Measurements from ENCODE around the gene MYH14. TPM values are rescaled to one million over a fixed set of nuclear protein-coding genes. Genes with fewer than 3 reads are reported as not detected.

MYH14 gene
- total and polyA plus RNA-seq, 2 donors (not counting 1 experiment from before 2014, with no cell fraction given), result not detected

- no peak overlapping the region for H3K9ac ChIP-seq (ENCODE audit: insufficient read depth, low read length)
- TF ChIP-seq CTCF (conservative IDR thresholded peaks at IDR 0.05 in 1 of 2, IDR thresholded peaks at IDR 0.05 in 1 of 2; ENCODE audit: low read depth in 1 of 2, low read length in 2 of 2) (no peak), EZH2 (IDR thresholded peaks at IDR 0.05; ENCODE audit: low read length, missing control alignments) (no peak)
- H2AFZ ChIP-seq (ENCODE audit: low read length), result no peak overlapping the region
- no peaks in the 10 kb centered on the region for H3K9me3 ChIP-seq (ENCODE audit: control insufficient read depth, insufficient read depth, low read depth, low read length)
- no peak overlapping the region for H3K4me3 ChIP-seq (replicated peaks in 1 of 4; ENCODE audit: control extremely low read depth in 1 of 4, insufficient read depth in 1 of 4, low read depth in 3 of 4, low read length in 4 of 4)
- H3K27me3 ChIP-seq (ENCODE audit: control insufficient read depth, insufficient read depth, low read length), result no peaks in the 10 kb centered on the region
- H3K79me2 ChIP-seq (ENCODE audit: control insufficient read depth, insufficient read depth, low read length), result no peaks in the 10 kb centered on the region
- no peak overlapping the region for H3K4me2 ChIP-seq (ENCODE audit: extremely low read depth, insufficient read depth, low read length)
- H4K20me1 ChIP-seq (ENCODE audit: control insufficient read depth, extremely low read depth, insufficient read depth, low read length), result no peaks in the 10 kb centered on the region
- no peak overlapping the region for H3K27ac ChIP-seq (ENCODE audit: insufficient read depth, low read length)
- H3K4me1 ChIP-seq (ENCODE audit: control insufficient read depth, extremely low read depth, insufficient read depth, low read length), result no peaks in the 10 kb centered on the region
- no peak for DNase-seq (ENCODE audit: low read depth in 2 of 2)
- no peaks in the 10 kb centered on the region for H3K36me3 ChIP-seq (ENCODE audit: control insufficient read depth, insufficient read depth, low read length)
Observed at GRCh38 chr19:50293263-50294004, 90.0 kb downstream of the MYH14 start.

GRCh38 chr19:50300051-50300450 is 96.6 kb downstream of the MYH14 start:
- H3K4me3 ChIP-seq (replicated peaks in 1 of 4; ENCODE audit: control extremely low read depth in 1 of 4, insufficient read depth in 1 of 4, low read depth in 3 of 4, low read length in 4 of 4), result no peak overlapping the region
- DNase-seq (ENCODE audit: low read depth in 2 of 2), result no peak
- H3K4me2 ChIP-seq (ENCODE audit: extremely low read depth, insufficient read depth, low read length), result no peak overlapping the region
- H3K4me1 ChIP-seq (ENCODE audit: control insufficient read depth, extremely low read depth, insufficient read depth, low read length), result no peaks in the 10 kb centered on the region
- TF ChIP-seq EZH2 (IDR thresholded peaks at IDR 0.05; ENCODE audit: low read length, missing control alignments) (no peak), CTCF (conservative IDR thresholded peaks at IDR 0.05 in 1 of 2, IDR thresholded peaks at IDR 0.05 in 1 of 2; ENCODE audit: low read depth in 1 of 2, low read length in 2 of 2) (no peak)
- H3K9ac ChIP-seq (ENCODE audit: insufficient read depth, low read length), result no peak overlapping the region
- no peak overlapping the region for H3K27ac ChIP-seq (ENCODE audit: insufficient read depth, low read length)
- no peaks in the 10 kb centered on the region for H3K36me3 ChIP-seq (ENCODE audit: control insufficient read depth, insufficient read depth, low read length)
- H3K79me2 ChIP-seq (ENCODE audit: control insufficient read depth, insufficient read depth, low read length), result no peaks in the 10 kb centered on the region
- H3K9me3 ChIP-seq (ENCODE audit: control insufficient read depth, insufficient read depth, low read depth, low read length), result no peaks in the 10 kb centered on the region
- no peak overlapping the region for H2AFZ ChIP-seq (ENCODE audit: low read length)
- H3K27me3 ChIP-seq (ENCODE audit: control insufficient read depth, insufficient read depth, low read length), result no peaks in the 10 kb centered on the region
- H4K20me1 ChIP-seq (ENCODE audit: control insufficient read depth, extremely low read depth, insufficient read depth, low read length), result no peaks in the 10 kb centered on the region

- H3K4me2 ChIP-seq (ENCODE audit: extremely low read depth, insufficient read depth, low read length), result no peak overlapping the region
- no peak overlapping the region for H3K27ac ChIP-seq (ENCODE audit: insufficient read depth, low read length)
- no peaks in the 10 kb centered on the region for H3K4me1 ChIP-seq (ENCODE audit: control insufficient read depth, extremely low read depth, insufficient read depth, low read length)
- peak; percentile 77 to 80 for DNase-seq (ENCODE audit: low read depth in 2 of 2)
- TF ChIP-seq EZH2 (IDR thresholded peaks at IDR 0.05; ENCODE audit: low read length, missing control alignments) (no peak), CTCF (conservative IDR thresholded peaks at IDR 0.05 in 1 of 2, IDR thresholded peaks at IDR 0.05 in 1 of 2; ENCODE audit: low read depth in 1 of 2, low read length in 2 of 2) (no peak)
- H2AFZ ChIP-seq (ENCODE audit: low read length), result no peak overlapping the region
- no peaks in the 10 kb centered on the region for H3K27me3 ChIP-seq (ENCODE audit: control insufficient read depth, insufficient read depth, low read length)
- no peaks in the 10 kb centered on the region for H3K36me3 ChIP-seq (ENCODE audit: control insufficient read depth, insufficient read depth, low read length)
- H3K9ac ChIP-seq (ENCODE audit: insufficient read depth, low read length), result no peak overlapping the region
- H3K9me3 ChIP-seq (ENCODE audit: control insufficient read depth, insufficient read depth, low read depth, low read length), result no peaks in the 10 kb centered on the region
- H4K20me1 ChIP-seq (ENCODE audit: control insufficient read depth, extremely low read depth, insufficient read depth, low read length), result no peaks in the 10 kb centered on the region
- H3K79me2 ChIP-seq (ENCODE audit: control insufficient read depth, insufficient read depth, low read length), result no peaks in the 10 kb centered on the region
- H3K4me3 ChIP-seq (replicated peaks in 1 of 4; ENCODE audit: control extremely low read depth in 1 of 4, insufficient read depth in 1 of 4, low read depth in 3 of 4, low read length in 4 of 4), result no peak overlapping the region
Observed at GRCh38 chr19:50300814-50301606, 97.6 kb downstream of the MYH14 start.
